ENCODE data around the gene PRKCZ.

PRKCZ gene

GRCh38 chr1:2133879-2134215, 83.6 kb downstream of the PRKCZ start:
- H2AFZ ChIP-seq: peak overlapping the region; percentile 42
- no peak overlapping the region for H3K9ac ChIP-seq
- no peaks in the 10 kb centered on the region for H3K79me2 ChIP-seq
- no peaks in the 10 kb centered on the region for H3K9me3 ChIP-seq (ENCODE audit: control insufficient read depth, low read length)
- no peak for TF ChIP-seq CTCF (IDR thresholded peaks at IDR 0.05)
- no peak overlapping the region for H3K4me3 ChIP-seq (ENCODE audit: low read depth, low read length)
- peak overlapping the region; percentile 57 for H3K27ac ChIP-seq
- H3K4me1 ChIP-seq: no peaks in the 10 kb centered on the region
- H3K27me3 ChIP-seq (ENCODE audit: control insufficient read depth, insufficient read depth, low read length): no peaks in the 10 kb centered on the region
- H3K4me2 ChIP-seq (ENCODE audit: low read length): peak overlapping the region; percentile 34
- no peaks in the 10 kb centered on the region for H3K36me3 ChIP-seq (ENCODE audit: control insufficient read depth, insufficient read depth, low read length)

- Histone ChIP-seq H3K9ac (no peak overlapping the region), H3K27me3 (ENCODE audit: control insufficient read depth, insufficient read depth, low read length) (no peaks in the 10 kb centered on the region)
- TF ChIP-seq CTCF (IDR thresholded peaks at IDR 0.05): no peak
These were observed 84.0 kb downstream of the PRKCZ start for GRCh38 chr1:2134266-2134620.

GRCh38 chr1:2134621-2135307, 84.6 kb downstream of the PRKCZ start:
- no peak for TF ChIP-seq CTCF (IDR thresholded peaks at IDR 0.05)

More at GRCh38 chr1:2134266-2134620, 84.0 kb downstream of the PRKCZ start:
- no peak overlapping the region for H2AFZ ChIP-seq
- H3K36me3 ChIP-seq (ENCODE audit: control insufficient read depth, insufficient read depth, low read length): no peaks in the 10 kb centered on the region
- no peak overlapping the region for H3K4me2 ChIP-seq (ENCODE audit: low read length)
- no peaks in the 10 kb centered on the region for H3K9me3 ChIP-seq (ENCODE audit: control insufficient read depth, low read length)
- no peaks in the 10 kb centered on the region for H3K79me2 ChIP-seq
- no peak overlapping the region for H3K27ac ChIP-seq
- H3K4me3 ChIP-seq (ENCODE audit: low read depth, low read length): no peak overlapping the region
- H3K4me1 ChIP-seq: no peaks in the 10 kb centered on the region

GRCh38 chr1:2135441-2135841, 85.2 kb downstream of the PRKCZ start:
- Histone ChIP-seq H3K79me2 (no peaks in the 10 kb centered on the region), H3K27me3 (ENCODE audit: control insufficient read depth, insufficient read depth, low read length) (no peaks in the 10 kb centered on the region), H3K9me3 (ENCODE audit: control insufficient read depth, low read length) (no peaks in the 10 kb centered on the region), H3K9ac (no peak overlapping the region), H3K4me2 (ENCODE audit: low read length) (no peak overlapping the region), H2AFZ (no peak overlapping the region), H3K27ac (no peak overlapping the region), H3K4me3 (ENCODE audit: low read depth, low read length) (no peak overlapping the region), H3K36me3 (ENCODE audit: control insufficient read depth, insufficient read depth, low read length) (no peaks in the 10 kb centered on the region), H3K4me1 (no peaks in the 10 kb centered on the region)
- TF ChIP-seq CTCF (IDR thresholded peaks at IDR 0.05): no peak

More at GRCh38 chr1:2134621-2135307, 84.6 kb downstream of the PRKCZ start:
- no peak overlapping the region for H3K4me2 ChIP-seq (ENCODE audit: low read length)
- H3K4me1 ChIP-seq: no peaks in the 10 kb centered on the region
- no peaks in the 10 kb centered on the region for H3K36me3 ChIP-seq (ENCODE audit: control insufficient read depth, insufficient read depth, low read length)
- no peak overlapping the region for H3K4me3 ChIP-seq (ENCODE audit: low read depth, low read length)
- no peak overlapping the region for H3K9ac ChIP-seq
- no peaks in the 10 kb centered on the region for H3K9me3 ChIP-seq (ENCODE audit: control insufficient read depth, low read length)
- H3K27ac ChIP-seq: no peak overlapping the region
- no peaks in the 10 kb centered on the region for H3K27me3 ChIP-seq (ENCODE audit: control insufficient read depth, insufficient read depth, low read length)
- H2AFZ ChIP-seq: no peak overlapping the region
- no peaks in the 10 kb centered on the region for H3K79me2 ChIP-seq

- H3K4me3 ChIP-seq (ENCODE audit: low read depth, low read length): no peak overlapping the region
- H3K27ac ChIP-seq: no peak overlapping the region
- no peak overlapping the region for H3K9ac ChIP-seq
- H3K36me3 ChIP-seq (ENCODE audit: control insufficient read depth, insufficient read depth, low read length): no peaks in the 10 kb centered on the region
- H2AFZ ChIP-seq: no peak overlapping the region
- no peaks in the 10 kb centered on the region for H3K27me3 ChIP-seq (ENCODE audit: control insufficient read depth, insufficient read depth, low read length)
- TF ChIP-seq CTCF (IDR thresholded peaks at IDR 0.05): no peak
- no peaks in the 10 kb centered on the region for H3K79me2 ChIP-seq
- no peaks in the 10 kb centered on the region for H3K9me3 ChIP-seq (ENCODE audit: control insufficient read depth, low read length)
- no peak overlapping the region for H3K4me2 ChIP-seq (ENCODE audit: low read length)
- H3K4me1 ChIP-seq: no peaks in the 10 kb centered on the region
These were observed 85.7 kb downstream of the PRKCZ start for GRCh38 chr1:2135941-2136340.

Measured in parathyroid adenoma (tissue), 2 donors.